Measurements from ENCODE around the gene MPHOSPH6.

GRCh38 chr16:82201926-82202325 is 31.9 kb upstream of the MPHOSPH6 start:
- TF ChIP-seq CTCF (conservative IDR thresholded peaks at IDR 0.05), result no peak
- no peak for TF ChIP-seq ZFX (IDR thresholded peaks at IDR 0.05)

All from C4-2B (cell line).